MCF 10A (cell line): Measurements from ENCODE around the gene FAM83B. TPM values are rescaled to one million over a fixed set of nuclear protein-coding genes. Genes with fewer than 3 reads are reported as not detected.

ENCODE experiments used
- BruUV-seq: library from RNA; stranded (reverse); fragments of 400-500 nt; replicated peaks from 2 replicates; lab custom pipeline; 2021; lab: Mats Ljungman, UMichigan
- CTCF ChIA-PET: fragments of 300-600 bp; sonication (Branson Sonifier 250); formaldehyde crosslinking; extraction: SDS; loops from one replicate; lab custom pipeline; 2021; ENCODE audit warnings: antibody characterized with exemption, inconsistent platforms; lab: Yijun Ruan, JAX
- POLR2A ChIA-PET: fragments of 300-600, 350-650 bp; sonication (Branson Sonifier 250); formaldehyde crosslinking; extraction: SDS; loops from one replicate; lab custom pipeline; 2020; ENCODE audit warnings: antibody characterized with exemption, inconsistent platforms; lab: Yijun Ruan, JAX
- DNase-seq: peaks from one replicate; pipeline ENCODE4 v3.0.0-alpha.2; 2018; ENCODE audit not compliant: unreplicated experiment
- H3K27ac Mint-ChIP-seq: one replicate; pipeline ENCODE4 v1.8.0; 2022; ENCODE audit warnings: mild to moderate bottlenecking, low read depth, mixed read lengths; ENCODE audit not compliant: unreplicated experiment
- H3K27me3 Mint-ChIP-seq: one replicate; pipeline ENCODE4 v1.8.0; 2022; ENCODE audit warnings: mixed read lengths; ENCODE audit not compliant: insufficient read depth, unreplicated experiment
- H3K36me3 Mint-ChIP-seq: one replicate; pipeline ENCODE4 v1.8.0; 2022; ENCODE audit warnings: mild to moderate bottlenecking, moderate library complexity, mixed read lengths; ENCODE audit not compliant: insufficient read depth, unreplicated experiment
- H3K4me1 Mint-ChIP-seq: one replicate; pipeline ENCODE4 v1.8.0; 2022; ENCODE audit warnings: mixed read lengths; ENCODE audit not compliant: insufficient read depth, unreplicated experiment
- H3K4me3 Mint-ChIP-seq: one replicate; pipeline ENCODE4 v1.8.0; 2022; ENCODE audit warnings: mild to moderate bottlenecking, moderate library complexity, mixed read lengths; ENCODE audit not compliant: unreplicated experiment
- H3K9me3 Mint-ChIP-seq: one replicate; pipeline ENCODE4 v1.8.0; 2022; ENCODE audit warnings: mixed read lengths; ENCODE audit not compliant: unreplicated experiment
- CTCF ChIP-seq: fragments of 200-600 bp; IDR thresholded peaks from one replicate; pipeline ENCODE4 v1.8.0; 2022; ENCODE audit warnings: antibody characterized with exemption, mild to moderate bottlenecking; ENCODE audit not compliant: unreplicated experiment
- intact Hi-C: fragments of 100-400 bp; cut with micrococcal nuclease; formaldehyde crosslinking; loops from 2 replicates; pipeline ENCODE4 v1.14.1; 2022
- total RNA-seq: library from RNA; stranded (reverse); gene quantifications from 2 replicates; pipeline ENCODE4 v1.2.3, GENCODE V29; 2022

The FAM83B gene
- total RNA-seq, 1 experiment from 2014 or later: 25.4 TPM

DNA sequence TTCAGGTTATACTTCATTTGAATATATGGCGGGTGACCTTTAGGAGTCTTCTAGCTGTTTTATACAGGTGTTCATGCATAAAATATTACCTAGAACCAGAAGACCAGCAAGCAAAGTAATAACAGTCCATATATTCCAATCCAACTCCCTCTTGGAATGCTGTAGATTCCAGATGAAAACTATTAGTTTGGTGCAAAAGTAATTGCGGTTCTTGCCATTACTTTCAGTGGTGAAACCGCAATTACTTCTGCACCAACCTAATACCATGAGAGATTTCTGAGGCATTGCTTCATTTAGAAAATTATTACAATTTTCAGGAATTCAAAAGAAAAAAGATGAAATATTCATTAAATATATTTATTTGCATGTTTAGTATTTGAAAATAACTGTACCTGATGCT is 62.6 kb downstream of the FAM83B start:
- Mint-ChIP-seq H3K36me3 (peaks cover 6% of the 10 kb centered on the region), H3K27me3 (no peaks in the 10 kb centered on the region), H3K4me3 (no peak overlapping the region), H3K9me3 (peaks cover 8% of the 10 kb centered on the region), H3K4me1 (peaks cover 9% of the 10 kb centered on the region), H3K27ac (no peak overlapping the region)
- no TSS peak for BruUV-seq
- DNase-seq: no peak
- ChIA-PET CTCF (no interaction called here), POLR2A (no interaction called here)
- no peak for TF ChIP-seq CTCF
- intact Hi-C loops: no loop called here

- ChIA-PET CTCF (no interaction called here), POLR2A (interaction anchor here (0.7 to 1.3 kb wide), 3 partner anchors 8 to 84 kb away, joined by 3 to 9 read pairs (median 3); no protein-coding TSS in a partner anchor)
- TF ChIP-seq CTCF: no peak
- Mint-ChIP-seq H3K27ac (no peak overlapping the region), H3K27me3 (no peaks in the 10 kb centered on the region), H3K4me3 (no peak overlapping the region), H3K4me1 (no peaks in the 10 kb centered on the region), H3K36me3 (peaks cover 6% of the 10 kb centered on the region), H3K9me3 (no peaks in the 10 kb centered on the region)
- BruUV-seq: no TSS peak
- intact Hi-C loops: no loop called here
- no peak for DNase-seq
Measured at GRCh38 chr6:54910431-54910884, 63.9 kb downstream of the FAM83B start.

GRCh38 chr6:54910921-54911320 is 64.3 kb downstream of the FAM83B start:
- ChIA-PET CTCF (no interaction called here), POLR2A (interaction anchor here (0.7 to 1.3 kb wide), 3 partner anchors 9 to 35 kb away, joined by 3 to 9 read pairs (median 3); no protein-coding TSS in a partner anchor)
- intact Hi-C loops: no loop called here
- H3K27ac Mint-ChIP-seq: no peak overlapping the region
- H3K4me3 Mint-ChIP-seq: no peak overlapping the region
- no TSS peak for BruUV-seq
- no peak for TF ChIP-seq CTCF
- DNase-seq: no peak
- no peaks in the 10 kb centered on the region for H3K27me3 Mint-ChIP-seq
- H3K36me3 Mint-ChIP-seq: peaks cover 6% of the 10 kb centered on the region
- no peaks in the 10 kb centered on the region for H3K9me3 Mint-ChIP-seq
- no peaks in the 10 kb centered on the region for H3K4me1 Mint-ChIP-seq

- ChIA-PET POLR2A (no interaction called here), CTCF (no interaction called here)
- H3K27ac Mint-ChIP-seq: no peak overlapping the region
- H3K27me3 Mint-ChIP-seq: no peaks in the 10 kb centered on the region
- no TSS peak for BruUV-seq
- no peak for TF ChIP-seq CTCF
- H3K4me1 Mint-ChIP-seq: peaks cover 8% of the 10 kb centered on the region
- no peak overlapping the region for H3K4me3 Mint-ChIP-seq
- peaks cover 6% of the 10 kb centered on the region for H3K36me3 Mint-ChIP-seq
- no peak for DNase-seq
- intact Hi-C loops: no loop called here
- no peaks in the 10 kb centered on the region for H3K9me3 Mint-ChIP-seq
Measured at GRCh38 chr6:54913211-54913610, 66.6 kb downstream of the FAM83B start.
